HUDEP-2 (cell line): ENCODE results near the gene IFNG.

Source experiments
- DNase-seq, 76 experiments: peaks; one replicate each; lab custom pipeline; 2025; ENCODE audit not compliant: unreplicated experiment in 76 of 76; lab: John Stamatoyannopoulos, UW

Gene IFNG

DNA sequence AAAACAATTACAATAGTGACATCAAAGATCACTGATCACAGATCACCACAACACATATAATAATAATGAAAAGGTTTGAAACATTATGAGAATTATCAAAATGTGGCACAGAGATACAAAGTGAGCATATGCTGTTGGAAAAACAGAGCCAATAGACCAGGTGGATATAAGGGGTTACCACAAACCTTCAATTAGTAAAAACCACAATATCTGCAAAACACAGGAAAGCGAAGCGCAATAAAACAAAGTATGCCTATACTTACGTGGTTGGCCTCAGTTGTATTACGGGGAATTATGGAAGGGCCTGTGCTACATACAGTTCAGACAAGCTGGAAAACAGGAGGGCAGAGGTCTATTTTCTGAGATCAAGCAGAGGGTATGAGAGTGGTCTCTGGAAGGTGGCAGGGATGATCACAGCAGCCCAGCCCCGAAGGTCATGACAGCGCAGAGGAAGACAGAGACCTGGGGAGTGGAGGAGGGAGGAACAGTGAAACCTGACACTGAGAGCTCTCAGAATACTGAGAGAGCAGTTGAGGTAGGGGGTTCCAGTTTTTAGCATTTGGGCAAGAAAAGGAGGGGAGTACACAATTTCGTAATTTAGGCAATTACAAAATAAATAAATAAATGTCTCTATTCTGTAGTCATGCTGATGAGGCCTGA lies 41.3 kb downstream of the IFNG start:
- DNase-seq, result no peak

DNA sequence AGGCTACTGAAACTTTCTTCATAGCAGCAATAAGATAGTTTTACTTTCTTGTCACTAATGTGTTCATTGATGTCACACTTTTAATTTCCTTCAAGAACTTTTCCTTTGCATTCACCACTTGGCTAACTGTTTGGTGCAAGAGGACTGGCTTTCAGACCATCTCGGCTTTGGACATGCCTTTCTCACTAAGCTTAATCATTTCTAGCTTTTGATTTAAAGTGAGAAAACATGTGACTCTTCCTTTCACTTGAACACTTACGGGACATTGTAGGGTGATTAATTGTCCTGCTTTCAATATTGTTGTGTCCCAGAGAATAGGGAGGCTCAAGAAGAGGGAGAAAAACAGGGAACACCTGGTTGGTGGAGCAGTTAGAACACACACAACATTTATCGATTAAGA lies 41.9 kb downstream of the IFNG start:
- DNase-seq, result no peak

DNA sequence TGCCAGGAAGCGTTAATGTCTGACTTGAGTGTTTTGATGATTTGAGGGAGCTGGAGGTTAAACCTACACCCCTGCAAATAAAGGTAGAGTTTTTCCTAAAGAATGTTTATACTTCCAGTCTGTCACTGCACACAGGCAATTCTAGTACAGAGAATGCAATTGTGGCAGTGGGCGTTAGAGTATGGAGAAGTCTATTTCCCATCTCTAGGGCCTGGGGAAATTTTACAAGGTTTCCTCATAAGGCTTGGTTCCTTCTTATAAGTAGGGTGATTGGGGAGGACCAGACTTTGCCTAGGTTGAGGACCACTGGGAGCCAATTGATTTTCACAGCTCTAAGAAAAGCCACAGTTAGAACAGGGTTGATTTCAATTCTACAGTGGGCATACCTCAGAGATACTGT lies 44.3 kb downstream of the IFNG start:
- no peak for DNase-seq

DNA sequence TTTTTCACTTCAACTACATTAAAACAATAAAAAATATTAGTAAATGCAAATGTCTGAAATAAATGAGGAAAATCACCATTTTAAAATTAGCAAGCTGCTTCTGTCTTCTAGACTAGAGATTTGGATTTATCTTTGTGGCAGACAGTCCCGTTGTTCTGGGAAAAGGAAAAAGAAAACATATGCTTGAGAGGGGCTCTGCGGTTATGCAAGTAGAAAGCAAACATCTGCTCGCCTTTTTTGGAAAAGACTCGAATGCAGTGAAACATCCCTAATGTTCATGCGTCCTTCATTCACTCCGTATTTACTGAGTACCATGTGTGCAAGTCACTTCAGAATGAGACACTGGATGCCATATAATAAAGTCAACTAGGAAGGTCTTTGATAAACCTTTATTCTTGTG lies 44.9 kb downstream of the IFNG start:
- DNase-seq, result no peak

DNA sequence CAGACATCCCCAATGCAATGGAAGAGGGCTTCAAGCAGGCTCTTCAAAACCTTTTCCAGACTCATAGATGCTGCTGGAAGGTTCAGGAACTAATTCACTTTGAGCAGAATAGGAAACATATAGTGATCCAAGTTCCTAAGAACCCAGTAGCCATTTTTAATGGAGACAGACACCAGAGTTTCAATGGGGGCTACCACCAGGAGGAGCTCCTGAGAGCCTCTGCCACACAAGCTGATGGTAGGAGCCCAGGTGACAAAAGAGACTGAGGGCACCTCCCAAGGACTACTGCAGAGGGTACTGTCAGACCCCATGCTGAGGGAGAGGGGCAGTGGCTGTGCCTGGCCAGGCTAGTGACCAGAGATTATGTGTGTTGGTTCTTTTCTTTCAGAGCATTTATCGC lies 45.9 kb downstream of the IFNG start:
- peak in 21 of 76 experiments; percentile 1 to 34 (median 7) for DNase-seq

DNA sequence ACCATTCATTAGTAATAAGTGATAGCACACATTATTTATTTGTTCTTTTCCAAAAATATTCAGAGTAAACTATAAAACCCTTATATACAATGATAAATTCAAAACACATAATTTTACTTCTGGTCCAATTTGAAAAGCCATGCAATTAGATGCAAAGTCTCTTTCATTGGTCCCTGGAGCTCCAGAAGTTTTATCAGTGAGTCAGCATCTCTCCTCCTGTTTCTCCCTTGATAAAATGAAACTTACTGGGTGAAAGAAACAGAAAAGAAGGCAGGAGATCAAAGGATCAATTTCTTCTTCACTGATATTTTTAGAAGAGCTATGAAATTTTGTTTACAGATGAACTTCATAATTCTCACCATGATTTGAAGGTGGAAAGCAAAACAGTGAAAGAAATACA lies 47.5 kb downstream of the IFNG start:
- DNase-seq, result no peak

DNA sequence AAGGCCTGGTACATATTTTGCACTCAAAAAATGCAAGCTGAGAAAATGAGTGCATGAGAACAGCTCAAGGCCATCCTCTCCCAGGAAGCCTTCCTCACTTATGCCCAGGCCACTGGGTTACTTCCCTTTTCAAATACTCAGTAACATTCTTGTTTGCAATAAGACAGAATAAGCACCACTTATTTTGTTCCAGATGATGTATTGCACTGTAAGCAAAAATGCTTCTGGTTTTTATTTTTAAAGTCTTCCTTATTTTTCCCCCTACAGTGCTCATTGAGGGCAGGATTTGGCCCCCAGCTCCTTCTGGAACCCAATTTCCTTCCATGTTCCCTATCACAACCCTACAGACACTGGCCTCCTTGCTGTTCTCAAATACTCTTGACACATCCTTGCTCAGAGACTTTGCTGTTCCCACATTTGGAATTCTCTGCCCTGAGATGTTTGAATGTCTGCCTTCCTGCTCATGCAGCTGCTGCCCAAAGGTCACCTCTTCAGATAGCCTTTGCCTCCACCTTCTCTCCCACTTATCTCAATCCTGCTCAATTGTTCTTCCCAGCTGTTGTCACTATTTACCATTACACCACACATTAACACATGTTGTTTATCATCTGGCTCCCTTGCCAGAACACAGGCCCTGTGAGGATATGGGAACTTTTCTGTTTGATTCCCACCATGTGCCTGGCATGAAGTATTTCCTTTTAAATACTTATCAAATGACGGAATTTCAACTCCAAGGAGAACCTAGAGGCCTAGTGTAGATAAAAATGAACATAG lies 49.9 kb downstream of the IFNG start:
- no peak for DNase-seq

DNA sequence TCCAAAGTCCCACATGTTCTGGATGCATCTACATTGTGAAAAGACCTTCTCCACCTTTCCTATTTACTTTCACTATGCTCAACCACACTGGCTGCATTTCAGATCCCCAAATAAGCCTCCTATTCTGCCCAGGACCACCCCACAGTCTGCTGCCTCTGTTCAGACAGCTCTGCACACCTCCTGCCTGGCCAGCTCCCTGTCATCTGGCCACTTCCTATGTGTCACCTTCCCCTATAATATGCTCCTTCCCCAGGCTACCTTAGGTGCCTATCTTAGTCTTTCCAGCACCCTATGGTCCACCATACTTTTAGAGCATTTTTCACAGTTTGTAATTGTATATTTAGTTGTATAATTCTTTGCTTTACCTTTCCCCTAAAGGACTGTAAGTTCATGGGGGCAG lies 50.5 kb downstream of the IFNG start:
- DNase-seq, result no peak

DNA sequence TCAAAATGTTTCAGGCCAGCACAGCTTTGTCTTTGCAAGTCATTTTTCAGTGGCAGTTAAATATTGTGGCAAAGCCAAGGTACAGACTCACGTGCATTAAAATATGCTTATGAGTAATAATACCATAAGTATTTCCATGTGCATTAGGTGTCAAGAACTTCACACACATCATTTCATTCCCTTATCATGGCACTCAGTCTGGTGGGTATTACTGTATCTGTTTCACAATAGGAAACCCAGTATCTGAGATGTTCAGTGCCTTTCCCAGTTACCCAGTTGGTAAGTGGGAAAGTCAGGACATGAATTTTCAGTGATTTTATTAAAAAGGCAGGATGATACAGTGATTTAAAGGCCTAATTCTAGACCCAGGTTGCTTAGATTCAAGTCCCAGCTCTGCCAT lies 52.9 kb downstream of the IFNG start:
- no peak for DNase-seq

DNA sequence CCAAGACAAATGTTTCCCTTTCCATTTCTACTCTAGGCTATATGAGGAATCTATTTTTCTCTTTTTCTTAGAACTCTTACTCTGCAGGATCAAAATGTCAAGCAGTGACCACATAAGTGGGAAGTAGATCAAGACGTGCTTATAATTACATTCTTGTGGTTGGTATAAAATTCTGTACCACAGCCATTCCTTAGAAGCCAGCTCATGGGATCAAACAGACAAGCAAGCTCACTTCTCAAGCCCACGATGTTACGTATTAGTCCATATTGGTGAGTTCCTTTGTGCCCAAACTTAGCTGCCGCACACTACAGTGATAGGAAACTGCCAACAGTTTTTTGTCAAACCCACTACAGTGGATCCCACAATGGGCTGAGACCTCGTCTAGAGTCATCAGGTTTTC lies 53.4 kb downstream of the IFNG start:
- DNase-seq, result no peak
